ENCODE data around the gene XPO6.

DNA sequence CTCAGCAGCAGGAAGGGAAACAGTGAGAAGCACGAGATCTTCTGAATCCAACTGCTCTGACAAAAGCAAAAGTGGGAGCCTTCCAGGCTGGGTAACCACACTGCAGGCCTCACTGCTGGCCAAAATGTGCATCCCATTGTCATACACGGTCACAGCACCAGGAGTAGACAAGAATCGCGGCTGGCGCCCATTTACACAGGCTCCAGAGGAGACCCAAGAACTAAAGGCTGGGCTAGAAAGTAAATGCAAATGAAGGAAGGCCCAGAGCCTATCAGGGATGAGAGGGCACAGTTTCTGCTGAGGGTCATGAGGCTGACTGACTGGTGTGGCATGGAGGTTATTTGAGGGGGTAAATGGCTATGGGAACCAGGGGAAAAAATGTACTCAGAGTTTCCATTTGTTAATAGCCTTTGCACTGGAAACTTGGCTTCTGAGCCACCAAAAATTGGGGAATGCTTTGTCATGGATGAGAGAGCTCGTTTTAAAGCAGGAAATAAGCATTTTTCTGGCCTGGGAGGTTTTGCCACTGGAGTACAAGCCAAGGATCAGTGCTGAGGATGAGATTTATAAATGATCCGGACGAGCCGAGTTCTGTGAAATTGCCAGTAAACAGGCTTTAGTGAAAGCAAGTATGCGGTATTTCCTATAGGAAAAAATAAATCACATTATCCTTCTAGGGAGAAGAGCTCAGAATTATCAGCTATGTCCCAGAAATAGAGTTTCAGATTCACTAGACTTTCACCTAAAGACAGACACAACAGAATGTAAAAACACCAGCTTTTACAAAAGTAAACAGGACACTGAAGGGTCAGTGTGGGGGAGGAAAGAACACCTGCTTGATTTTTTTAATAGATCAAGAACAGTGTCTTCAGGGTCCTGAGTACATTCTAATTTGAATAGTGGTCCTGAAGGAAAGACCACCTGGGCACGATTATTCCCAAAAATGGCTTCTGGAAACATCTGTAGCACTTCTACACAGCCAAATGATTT is 81.4 kb downstream of the XPO6 start:
- TF ChIP-seq, protein P1, sequence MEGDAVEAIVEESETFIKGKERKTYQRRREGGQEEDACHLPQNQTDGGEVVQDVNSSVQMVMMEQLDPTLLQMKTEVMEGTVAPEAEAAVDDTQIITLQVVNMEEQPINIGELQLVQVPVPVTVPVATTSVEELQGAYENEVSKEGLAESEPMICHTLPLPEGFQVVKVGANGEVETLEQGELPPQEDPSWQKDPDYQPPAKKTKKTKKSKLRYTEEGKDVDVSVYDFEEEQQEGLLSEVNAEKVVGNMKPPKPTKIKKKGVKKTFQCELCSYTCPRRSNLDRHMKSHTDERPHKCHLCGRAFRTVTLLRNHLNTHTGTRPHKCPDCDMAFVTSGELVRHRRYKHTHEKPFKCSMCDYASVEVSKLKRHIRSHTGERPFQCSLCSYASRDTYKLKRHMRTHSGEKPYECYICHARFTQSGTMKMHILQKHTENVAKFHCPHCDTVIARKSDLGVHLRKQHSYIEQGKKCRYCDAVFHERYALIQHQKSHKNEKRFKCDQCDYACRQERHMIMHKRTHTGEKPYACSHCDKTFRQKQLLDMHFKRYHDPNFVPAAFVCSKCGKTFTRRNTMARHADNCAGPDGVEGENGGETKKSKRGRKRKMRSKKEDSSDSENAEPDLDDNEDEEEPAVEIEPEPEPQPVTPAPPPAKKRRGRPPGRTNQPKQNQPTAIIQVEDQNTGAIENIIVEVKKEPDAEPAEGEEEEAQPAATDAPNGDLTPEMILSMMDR (IDR thresholded peaks at IDR 0.05), result no peak
- no peak for TF ChIP-seq POLR2A (IDR thresholded peaks at IDR 0.05)
